Measurements from ENCODE around the gene RBAK.
"Not testable (repeated sequence)": the region's sequence is repeated elsewhere in the genome, so short reads cannot be mapped to it uniquely, and the experiment has no call there.

The RBAK gene

DNA sequence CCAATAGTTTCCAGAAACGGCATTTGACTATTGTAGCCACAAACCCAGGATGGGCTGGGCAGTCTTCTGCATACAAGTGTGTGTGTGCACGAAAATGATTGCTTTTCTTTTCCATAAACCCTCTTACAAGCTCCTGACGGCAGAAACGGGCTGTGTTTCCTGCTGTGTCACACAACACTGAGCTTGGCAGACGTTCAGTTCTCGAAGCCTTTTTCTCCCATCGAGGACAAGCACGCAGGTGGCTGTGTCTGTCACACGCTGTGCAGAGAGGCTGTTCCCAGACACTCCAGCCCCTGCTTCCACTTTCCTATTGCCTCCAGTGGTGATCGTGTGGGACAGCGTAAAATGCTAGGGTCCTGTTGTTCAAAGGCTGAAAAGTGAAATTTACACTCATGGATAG, 32.1 kb downstream of the RBAK start:
- TF ChIP-seq, protein P1, sequence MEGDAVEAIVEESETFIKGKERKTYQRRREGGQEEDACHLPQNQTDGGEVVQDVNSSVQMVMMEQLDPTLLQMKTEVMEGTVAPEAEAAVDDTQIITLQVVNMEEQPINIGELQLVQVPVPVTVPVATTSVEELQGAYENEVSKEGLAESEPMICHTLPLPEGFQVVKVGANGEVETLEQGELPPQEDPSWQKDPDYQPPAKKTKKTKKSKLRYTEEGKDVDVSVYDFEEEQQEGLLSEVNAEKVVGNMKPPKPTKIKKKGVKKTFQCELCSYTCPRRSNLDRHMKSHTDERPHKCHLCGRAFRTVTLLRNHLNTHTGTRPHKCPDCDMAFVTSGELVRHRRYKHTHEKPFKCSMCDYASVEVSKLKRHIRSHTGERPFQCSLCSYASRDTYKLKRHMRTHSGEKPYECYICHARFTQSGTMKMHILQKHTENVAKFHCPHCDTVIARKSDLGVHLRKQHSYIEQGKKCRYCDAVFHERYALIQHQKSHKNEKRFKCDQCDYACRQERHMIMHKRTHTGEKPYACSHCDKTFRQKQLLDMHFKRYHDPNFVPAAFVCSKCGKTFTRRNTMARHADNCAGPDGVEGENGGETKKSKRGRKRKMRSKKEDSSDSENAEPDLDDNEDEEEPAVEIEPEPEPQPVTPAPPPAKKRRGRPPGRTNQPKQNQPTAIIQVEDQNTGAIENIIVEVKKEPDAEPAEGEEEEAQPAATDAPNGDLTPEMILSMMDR (IDR thresholded peaks at IDR 0.05; ENCODE audit: borderline replicate concordance, control extremely low read depth, extremely low read depth, insufficient read depth, missing control alignments), result no peak
- in situ Hi-C loops (cut with MboI; ENCODE audit: low sequenced_read_pairs, unreplicated experiment), result loop anchor here (25.0 kb wide), 1 partner anchor 465 kb away; no protein-coding TSS in a partner anchor
- no peak for DNase-seq (ENCODE audit: low spot score)

DNA sequence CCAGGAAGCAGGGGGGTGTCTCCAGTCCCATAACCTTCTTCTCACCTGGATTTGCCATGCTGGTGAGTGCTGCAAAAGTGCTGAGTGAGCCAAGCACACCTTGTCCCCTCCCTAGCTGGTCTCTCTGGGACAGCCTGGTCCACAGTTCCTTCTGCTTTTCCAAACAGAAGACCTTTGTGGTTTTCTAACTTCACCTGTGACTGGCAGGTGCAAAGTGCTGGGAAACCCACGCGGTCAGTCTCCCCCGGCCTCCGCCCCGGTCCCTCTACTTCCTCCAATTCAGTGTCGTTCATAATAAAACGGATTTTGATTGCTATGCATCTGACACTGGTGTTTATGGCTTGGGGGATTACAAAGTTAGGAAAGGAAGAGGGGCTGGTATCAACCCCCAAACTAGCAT, 37.1 kb downstream of the RBAK start:
- in situ Hi-C loops (cut with MboI; ENCODE audit: low sequenced_read_pairs, unreplicated experiment), result loop anchor here (10.0 to 25.0 kb wide), 2 partner anchors 288 to 471 kb away; no protein-coding TSS in a partner anchor
- TF ChIP-seq, protein P1 (IDR thresholded peaks at IDR 0.05; ENCODE audit: borderline replicate concordance, control extremely low read depth, extremely low read depth, insufficient read depth, missing control alignments), result no peak
- no peak for DNase-seq (ENCODE audit: low spot score)

DNA sequence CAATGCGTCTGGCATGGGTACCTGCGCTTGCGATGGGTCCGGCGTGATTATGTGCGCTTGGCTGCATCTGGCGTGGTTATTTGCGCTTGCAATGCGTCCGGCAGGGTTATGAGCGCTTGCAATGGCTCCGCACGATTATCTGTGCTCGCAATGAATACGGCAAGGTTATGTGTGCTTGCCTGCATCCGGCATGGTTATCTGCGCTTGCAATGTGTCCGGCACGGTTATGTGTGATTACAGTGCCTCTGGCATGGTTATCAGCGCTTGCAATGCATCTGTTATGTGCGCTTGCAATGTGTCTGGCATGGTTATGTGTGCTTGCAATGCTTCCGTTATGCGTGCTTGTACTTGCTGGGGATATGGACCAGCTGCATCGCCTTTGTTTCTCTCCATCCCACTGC, 37.7 kb downstream of the RBAK start:
- no peak for DNase-seq (ENCODE audit: low spot score)
- in situ Hi-C loops (cut with MboI; ENCODE audit: low sequenced_read_pairs, unreplicated experiment), result loop anchor here (10.0 to 25.0 kb wide), 2 partner anchors 289 to 471 kb away; no protein-coding TSS in a partner anchor
- TF ChIP-seq, protein P1 (IDR thresholded peaks at IDR 0.05; ENCODE audit: borderline replicate concordance, control extremely low read depth, extremely low read depth, insufficient read depth, missing control alignments), result no peak

DNA sequence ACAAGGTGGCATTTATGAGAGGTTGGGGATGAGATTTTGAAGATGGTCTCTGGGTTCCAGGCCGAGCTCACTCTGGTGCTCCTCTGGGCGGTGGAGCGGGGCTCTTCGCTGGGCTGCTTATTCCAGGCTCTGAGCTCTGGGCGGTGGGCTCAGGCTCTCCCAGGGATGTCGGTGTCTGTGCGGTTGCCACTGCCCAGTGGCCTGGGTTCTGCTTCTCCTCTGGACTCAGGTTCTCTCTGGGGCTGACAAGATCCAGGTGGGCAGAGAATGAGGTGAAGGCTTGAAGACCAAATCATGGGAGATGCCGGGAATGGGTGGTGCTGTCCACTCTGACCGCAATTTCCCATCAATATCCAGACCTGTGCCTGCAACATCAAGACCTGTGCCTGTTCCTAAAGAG, 40.6 kb downstream of the RBAK start:
- TF ChIP-seq, protein P1 (IDR thresholded peaks at IDR 0.05; ENCODE audit: borderline replicate concordance, control extremely low read depth, extremely low read depth, insufficient read depth, missing control alignments), result no peak
- DNase-seq (ENCODE audit: low spot score), result no peak
- in situ Hi-C loops (cut with MboI; ENCODE audit: low sequenced_read_pairs, unreplicated experiment), result loop anchor here (10.0 to 25.0 kb wide), 2 partner anchors 291 to 474 kb away; no protein-coding TSS in a partner anchor

DNA sequence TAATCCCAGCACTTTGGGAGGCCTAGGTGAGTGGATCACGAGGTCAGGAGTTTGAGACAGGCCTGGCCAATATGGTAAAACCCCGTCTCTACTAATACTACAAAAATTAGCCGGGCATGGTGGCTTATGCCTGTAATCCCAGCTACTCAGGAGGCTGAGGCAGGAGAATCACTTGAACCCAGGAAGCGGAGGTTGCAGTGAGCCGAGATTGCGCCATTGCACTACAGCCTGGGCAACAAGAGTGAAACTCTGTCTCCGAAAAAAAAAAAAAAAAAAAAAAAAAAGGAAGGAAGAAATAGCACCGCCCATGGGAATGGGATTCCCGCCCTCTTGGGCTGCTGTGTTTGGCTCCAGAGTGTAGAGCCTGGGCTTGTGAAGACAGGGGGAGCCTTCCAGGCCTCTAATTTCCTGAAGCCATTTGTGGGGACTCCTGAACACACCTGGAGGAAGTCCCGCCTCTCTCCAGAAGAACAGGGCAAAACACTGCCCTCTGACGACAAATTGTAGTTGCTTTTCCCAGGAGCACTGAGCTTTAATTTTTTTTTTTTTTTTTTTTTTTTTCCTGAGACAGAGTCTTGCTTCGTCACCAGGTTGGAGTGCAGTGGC, 42.7 kb downstream of the RBAK start:
- DNase-seq (ENCODE audit: low spot score), result not testable (repeated sequence)
- in situ Hi-C loops (cut with MboI; ENCODE audit: low sequenced_read_pairs, unreplicated experiment), result loop anchor here (10.0 to 25.0 kb wide), 2 partner anchors 294 to 476 kb away; no protein-coding TSS in a partner anchor

DNA sequence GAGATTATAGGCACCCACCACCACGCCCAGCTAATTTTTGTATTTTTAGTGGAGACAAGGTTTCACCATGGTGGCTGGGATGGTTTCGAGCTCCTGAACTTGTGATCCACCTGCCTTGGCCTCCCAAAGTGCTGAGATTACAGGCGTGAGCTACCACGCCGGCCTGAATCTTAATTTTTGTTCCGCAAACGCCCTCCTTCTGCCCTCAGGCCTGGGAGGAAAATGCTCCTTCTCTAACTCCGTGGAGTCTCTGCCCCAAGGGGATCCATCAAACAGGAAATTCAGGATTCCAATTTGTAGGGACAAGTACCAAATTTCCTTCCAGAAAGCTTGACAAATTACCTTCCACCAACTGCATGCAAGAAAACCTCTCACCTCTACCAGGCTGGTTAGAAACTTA, 43.2 kb downstream of the RBAK start:
- in situ Hi-C loops (cut with MboI; ENCODE audit: low sequenced_read_pairs, unreplicated experiment), result loop anchor here (10.0 to 25.0 kb wide), 2 partner anchors 294 to 477 kb away; no protein-coding TSS in a partner anchor
- TF ChIP-seq, protein P1 (IDR thresholded peaks at IDR 0.05; ENCODE audit: borderline replicate concordance, control extremely low read depth, extremely low read depth, insufficient read depth, missing control alignments), result no peak
- no peak for DNase-seq (ENCODE audit: low spot score)

GRCh38 chr7:5093948-5094347, 48.3 kb downstream of the RBAK start:
- TF ChIP-seq, protein P1 (IDR thresholded peaks at IDR 0.05; ENCODE audit: borderline replicate concordance, control extremely low read depth, extremely low read depth, insufficient read depth, missing control alignments), result no peak
- no peak for DNase-seq (ENCODE audit: low spot score)
- in situ Hi-C loops (cut with MboI; ENCODE audit: low sequenced_read_pairs, unreplicated experiment), result loop anchor here (25.0 kb wide), 1 partner anchor 482 kb away; no protein-coding TSS in a partner anchor

Measured in GM13976 (cell line).